IMR-90 (cell line): ENCODE results near the gene ANKRD18B. TPM values are rescaled to one million over a fixed set of nuclear protein-coding genes. Genes with fewer than 3 reads are reported as not detected.
"Not testable (repeated sequence)": the region's sequence is repeated elsewhere in the genome, so short reads cannot be mapped to it uniquely, and the experiment has no call there.

ENCODE experiments used
- ATAC-seq: fragments of 200-7000 bp; cut with Tn5 transposase; 2 replicates; pipeline ENCODE4 v1.9.1; 2020; ENCODE audit warnings: low read depth, mild to moderate bottlenecking, moderate library complexity
- BruUV-seq: library from RNA; stranded (reverse); fragments of 400-500 nt; replicated peaks from 2 replicates; lab custom pipeline; 2021; lab: Mats Ljungman, UMichigan
- CTCF ChIA-PET: fragments of 300-600 bp; formaldehyde crosslinking; extraction: SDS; loops from one replicate; lab custom pipeline; 2021; ENCODE audit warnings: antibody characterized with exemption; lab: Yijun Ruan, JAX
- POLR2A ChIA-PET: fragments of 300-600 bp; sonication (Branson Sonifier 250); formaldehyde crosslinking; loops from one replicate; lab custom pipeline; 2022; ENCODE audit warnings: antibody characterized with exemption; ENCODE audit not compliant: unreplicated experiment; lab: Charles Lee
- DNase-seq: peaks from one replicate; pipeline ENCODE4 v3.0.0; 2013
- H2AFZ ChIP-seq: replicated peaks from 2 replicates; pipeline ENCODE3; 2013; ENCODE audit warnings: low read length, mild to moderate bottlenecking; ENCODE audit not compliant: poor library complexity
- H2AK5ac ChIP-seq: 2 replicates; pipeline ENCODE4 v1.6.1; 2013; ENCODE audit warnings: low read depth, low read length, inconsistent platforms
- H2AK9ac ChIP-seq: replicated peaks from 2 replicates; pipeline ENCODE3; 2013; ENCODE audit warnings: mild to moderate bottlenecking, low read depth, low read length, moderate library complexity; ENCODE audit not compliant: poor library complexity
- H2BK120ac ChIP-seq: 2 replicates; pipeline ENCODE4 v1.6.1; 2013; ENCODE audit warnings: low read depth, low read length, inconsistent platforms
- H2BK15ac ChIP-seq: 3 replicates; pipeline ENCODE4 v1.6.1; 2013; ENCODE audit warnings: low read depth, low read length, inconsistent platforms
- H2BK20ac ChIP-seq: 2 replicates; pipeline ENCODE4 v1.6.1; 2013; ENCODE audit warnings: low read depth, mild to moderate bottlenecking, inconsistent platforms, low read length, moderate library complexity
- H2BK5ac ChIP-seq: 2 replicates; pipeline ENCODE4 v1.6.1; 2013; ENCODE audit warnings: mild to moderate bottlenecking, low read depth, low read length, inconsistent platforms; ENCODE audit not compliant: poor library complexity, severe bottlenecking
- H3K14ac ChIP-seq: replicated peaks from 2 replicates; pipeline ENCODE4 v1.6.1; 2013; ENCODE audit warnings: low read depth, low read length, inconsistent platforms
- H3K18ac ChIP-seq: 2 replicates; pipeline ENCODE4 v1.6.1; 2013; ENCODE audit warnings: low read depth, low read length, control low read depth
- H3K23ac ChIP-seq: 2 replicates; pipeline ENCODE4 v1.6.1; 2013; ENCODE audit warnings: low read depth, low read length, inconsistent platforms
- H3K27ac ChIP-seq: 2 replicates; pipeline ENCODE4 v1.5.1; 2013; ENCODE audit warnings: mild to moderate bottlenecking, control low read depth, low read length; ENCODE audit not compliant: insufficient read depth
- H3K27me3 ChIP-seq: 2 replicates; pipeline ENCODE4 v1.6.1; 2013; ENCODE audit warnings: low read length; ENCODE audit not compliant: control insufficient read depth, insufficient read depth
- H3K36me3 ChIP-seq: 2 replicates; pipeline ENCODE4 v1.6.1; 2013; ENCODE audit warnings: low read length, mixed read lengths; ENCODE audit not compliant: control insufficient read depth, insufficient read depth
- H3K4ac ChIP-seq: 2 replicates; pipeline ENCODE4 v1.6.1; 2013; ENCODE audit warnings: low read depth, low read length, inconsistent platforms
- H3K4me1 ChIP-seq: 2 replicates; pipeline ENCODE4 v1.6.1; 2013; ENCODE audit warnings: low read length, mixed read lengths; ENCODE audit not compliant: control insufficient read depth, insufficient read depth
- H3K4me2 ChIP-seq: 2 replicates; pipeline ENCODE4 v1.6.1; 2013; ENCODE audit warnings: low read depth, mild to moderate bottlenecking, control low read depth, low read length, moderate library complexity
- H3K4me3 ChIP-seq: 2 replicates; pipeline ENCODE4 v1.5.1; 2013; ENCODE audit warnings: low read depth, mild to moderate bottlenecking, control low read depth, low read length, moderate library complexity; ENCODE audit not compliant: insufficient read depth
- H3K56ac ChIP-seq: 2 replicates; pipeline ENCODE4 v1.6.1; 2013; ENCODE audit warnings: low read length, inconsistent platforms; ENCODE audit not compliant: insufficient read depth; ENCODE audit errors: extremely low read depth
- H3K79me1 ChIP-seq, 2 experiments: 2 replicates each; pipeline ENCODE4 v1.6.1; 2013; ENCODE audit warnings: low read length in 2 of 2, inconsistent platforms in 1 of 2, low read depth in 1 of 2
- H3K9ac ChIP-seq: 2 replicates; pipeline ENCODE4 v1.6.1; 2013; ENCODE audit warnings: low read depth, low read length, control low read depth
- H3K9me1 ChIP-seq: 2 replicates; pipeline ENCODE4 v1.6.1; 2013; ENCODE audit warnings: low read length, inconsistent platforms; ENCODE audit not compliant: insufficient read depth
- H3K9me3 ChIP-seq: 2 replicates; pipeline ENCODE4 v1.6.1; 2013; ENCODE audit warnings: low read length; ENCODE audit not compliant: control insufficient read depth, insufficient read depth
- H4K20me1 ChIP-seq: 2 replicates; pipeline ENCODE4 v1.6.1; 2013; ENCODE audit warnings: low read length, inconsistent platforms; ENCODE audit not compliant: insufficient read depth
- H4K5ac ChIP-seq: 2 replicates; pipeline ENCODE4 v1.6.1; 2013; ENCODE audit warnings: mild to moderate bottlenecking, low read depth, low read length, control low read depth
- H4K8ac ChIP-seq, 2 experiments: 2 replicates each; pipeline ENCODE4 v1.6.1; 2013; ENCODE audit warnings: low read depth in 2 of 2, low read length in 2 of 2, control low read depth in 1 of 2, inconsistent platforms in 1 of 2
- H4K91ac ChIP-seq: 2 replicates; pipeline ENCODE4 v1.6.1; 2013; ENCODE audit warnings: low read depth, low read length, inconsistent platforms; ENCODE audit not compliant: insufficient read depth
- BHLHE40 ChIP-seq: fragments of 150-350 bp; IDR thresholded peaks from 2 replicates; pipeline ENCODE4 v1.6.1; 2016; ENCODE audit warnings: mild to moderate bottlenecking, low read depth, low read length
- WGBS, 2 experiments: methylation state at CpG; one replicate each; pipeline versions ENCODE4 v1.1.5 to v1.1.7; 2013; ENCODE audit warnings: missing lambda C conversion rate in 2 of 2; ENCODE audit not compliant: insufficient read length in 1 of 2; ENCODE audit errors: extremely low coverage in 2 of 2; 5-methylcytosine and 5-hydroxymethylcytosine counted together
- dilution Hi-C: fragments of 300-500 bp; cut with HindIII; formaldehyde crosslinking; loops from one replicate; pipeline ENCODE4 v1.14.3; 2018; ENCODE audit warnings: low sequenced_read_pairs; ENCODE audit not compliant: unreplicated experiment
- in situ Hi-C: fragments of 300-500 bp; cut with MboI; formaldehyde crosslinking; loops from 3 replicates; pipeline ENCODE4 v1.14.3; 2019; ENCODE audit warnings: low sequenced_read_pairs, inconsistent platforms, mixed read lengths
- intact Hi-C: fragments of 100-400 bp; cut with micrococcal nuclease; formaldehyde crosslinking; loops from 2 replicates; pipeline ENCODE4 v1.10.0; 2022
- polyA plus RNA-seq, 3 experiments: library from polyadenylated mRNA; depleted of rRNA; stranded (reverse); fragments of >200 nt; gene quantifications; 2 replicates each; pipeline ENCODE4 v1.2.3, GENCODE V29; 2012; ENCODE audit warnings: low replicate concordance in 1 of 3
- total RNA-seq: library from RNA; depleted of rRNA; stranded (reverse); fragments of >200 nt; gene quantifications from 2 replicates; pipeline ENCODE4 v1.2.3, GENCODE V29; 2012

ANKRD18B gene
- total and polyA plus RNA-seq, 2 of the 4 experiments (the other 2 are of a cell fraction) = 7.1 to 13.4 TPM

GRCh38 chr9:33582686-33583085 lies 58.6 kb downstream of the ANKRD18B start:
- H2AK5ac ChIP-seq, H3K56ac ChIP-seq, H3K18ac ChIP-seq, H2BK15ac ChIP-seq, H2AK9ac ChIP-seq, H3K4me3 ChIP-seq, H3K9me3 ChIP-seq, H3K23ac ChIP-seq, BruUV-seq, H3K14ac ChIP-seq, H2BK5ac ChIP-seq, H3K4ac ChIP-seq, dilution Hi-C loops, H4K5ac ChIP-seq, H3K4me2 ChIP-seq, CTCF ChIA-PET, H2BK20ac ChIP-seq, H3K36me3 ChIP-seq, POLR2A ChIA-PET, H3K4me1 ChIP-seq, H3K27ac ChIP-seq, H4K91ac ChIP-seq, H3K9ac ChIP-seq, in situ Hi-C loops, H4K8ac ChIP-seq, H3K27me3 ChIP-seq, H3K9me1 ChIP-seq, H4K20me1 ChIP-seq, H3K79me1 ChIP-seq, intact Hi-C loops, H2BK120ac ChIP-seq, H2AFZ ChIP-seq: not testable (repeated sequence)
- ATAC-seq (peak; percentile 61), DNase-seq (peak; percentile 48)
- TF ChIP-seq BHLHE40 = 0 out of 2 replicates have a peak, but pooled peaks have one; percentile 48
- WGBS, 2 experiments = no CpG with 5 or more reads among the region's 2 CpGs

DNA sequence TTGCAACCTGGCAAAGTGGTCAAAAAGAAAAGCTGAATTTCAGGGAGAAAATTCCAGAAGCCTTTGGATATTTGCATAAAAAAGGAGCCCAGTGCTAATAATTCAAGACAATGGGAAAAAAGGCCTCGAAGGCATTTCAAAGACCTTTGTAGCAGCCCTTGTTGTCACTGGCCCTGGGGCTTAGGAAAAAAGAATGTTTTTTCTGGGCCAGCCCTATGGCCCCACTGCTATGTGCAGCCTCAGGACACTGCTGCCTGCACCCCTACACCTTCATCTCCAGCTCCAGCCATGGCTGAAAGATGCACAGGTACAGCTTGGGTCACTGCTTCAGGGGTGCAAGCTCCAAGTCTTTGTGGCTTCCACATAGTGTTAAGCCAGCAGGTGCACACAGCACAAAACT lies 62.1 kb downstream of the ANKRD18B start:
- H3K4ac ChIP-seq, H4K8ac ChIP-seq, POLR2A ChIA-PET, CTCF ChIA-PET, H4K5ac ChIP-seq, H3K23ac ChIP-seq, H3K9ac ChIP-seq, dilution Hi-C loops, H3K9me1 ChIP-seq, H2BK20ac ChIP-seq, H2AK9ac ChIP-seq, H3K18ac ChIP-seq, H2BK15ac ChIP-seq, H3K79me1 ChIP-seq, in situ Hi-C loops, H3K27me3 ChIP-seq, H3K56ac ChIP-seq, H3K4me2 ChIP-seq, H2AK5ac ChIP-seq, BruUV-seq, ATAC-seq, H2BK120ac ChIP-seq, H4K20me1 ChIP-seq, H3K36me3 ChIP-seq, H2AFZ ChIP-seq, H4K91ac ChIP-seq, H3K9me3 ChIP-seq, DNase-seq, H3K14ac ChIP-seq, H3K4me1 ChIP-seq, H3K27ac ChIP-seq, intact Hi-C loops, H3K4me3 ChIP-seq, H2BK5ac ChIP-seq: not testable (repeated sequence)
- no CpG with 5 or more reads among the region's 1 CpG for WGBS, 2 experiments
